Type B pancreatic cell (in vitro differentiated cells): ENCODE measurements around the gene SH3BP5. TPM values are rescaled to one million over a fixed set of nuclear protein-coding genes. Genes with fewer than 3 reads are reported as not detected.
A peak's percentile ranks its signal among the peaks of the same experiment; 100 is the strongest.

Experiments
- DNase-seq: peaks from one replicate; pipeline ENCODE4 v3.0.0; 2021; ENCODE audit warnings: mixed read lengths; ENCODE audit not compliant: unreplicated experiment; ENCODE audit errors: extremely low spot score
- H3K27ac Mint-ChIP-seq: 2 replicates; pipeline ENCODE4 v1.8.0; 2021; ENCODE audit warnings: mild to moderate bottlenecking, mixed read lengths
- H3K27me3 Mint-ChIP-seq: 2 replicates; pipeline ENCODE4 v1.8.0; 2021; ENCODE audit warnings: mixed read lengths
- H3K36me3 Mint-ChIP-seq: 2 replicates; pipeline ENCODE4 v1.8.0; 2021; ENCODE audit warnings: mixed read lengths
- H3K4me1 Mint-ChIP-seq: one replicate; pipeline ENCODE4 v1.8.0; 2021; ENCODE audit warnings: mixed read lengths; ENCODE audit not compliant: unreplicated experiment
- H3K4me3 Mint-ChIP-seq: 2 replicates; pipeline ENCODE4 v1.8.0; 2021; ENCODE audit warnings: mild to moderate bottlenecking, mixed read lengths
- H3K9me3 Mint-ChIP-seq: 2 replicates; pipeline ENCODE4 v1.8.0; 2021; ENCODE audit warnings: mixed read lengths
- CTCF ChIP-seq: fragments of 200-600 bp; sonication (generic); conservative IDR thresholded peaks from 2 replicates; pipeline ENCODE4 v1.5.0; 2021; ENCODE audit warnings: antibody characterized with exemption, mild to moderate bottlenecking
- total RNA-seq: library from RNA; stranded (reverse); gene quantifications from 2 replicates; pipeline ENCODE4 v1.2.1, GENCODE V29; 2021; ENCODE audit warnings: low replicate concordance

SH3BP5 gene
- total RNA-seq, 1 donor from 2014 or later, result 33.4 TPM

- Mint-ChIP-seq H3K36me3 (peaks cover 17% of the 10 kb centered on the region), H3K27me3 (no peaks in the 10 kb centered on the region), H3K4me3 (no peak overlapping the region), H3K27ac (no peak overlapping the region), H3K9me3 (no peaks in the 10 kb centered on the region), H3K4me1 (peaks cover 5% of the 10 kb centered on the region)
- no peak for DNase-seq
- no peak for TF ChIP-seq CTCF
These were observed 120.4 kb downstream of the SH3BP5 start for GRCh38 chr3:15211937-15212336.

GRCh38 chr3:15207836-15208504, 124.4 kb downstream of the SH3BP5 start:
- Mint-ChIP-seq H3K4me1 (peaks cover 12% of the 10 kb centered on the region), H3K27ac (peak overlapping the region; percentile 71), H3K36me3 (peaks cover 5% of the 10 kb centered on the region), H3K9me3 (no peaks in the 10 kb centered on the region), H3K4me3 (peak overlapping the region; percentile 83), H3K27me3 (no peaks in the 10 kb centered on the region)
- no peak for TF ChIP-seq CTCF
- DNase-seq, result no peak

GRCh38 chr3:15206662-15207576, 125.5 kb downstream of the SH3BP5 start:
- no peak for TF ChIP-seq CTCF
- no peaks in the 10 kb centered on the region for H3K9me3 Mint-ChIP-seq
- DNase-seq, result peak; percentile 80
- H3K27me3 Mint-ChIP-seq, result no peaks in the 10 kb centered on the region
- peak overlapping the region; percentile 90 for H3K27ac Mint-ChIP-seq
- H3K4me1 Mint-ChIP-seq, result peaks cover 12% of the 10 kb centered on the region
- no peaks in the 10 kb centered on the region for H3K36me3 Mint-ChIP-seq
- H3K4me3 Mint-ChIP-seq, result peak overlapping the region; percentile 92

- no peaks in the 10 kb centered on the region for H3K9me3 Mint-ChIP-seq
- TF ChIP-seq CTCF, result peak; percentile 61
- DNase-seq, result peak; percentile 94
- peak within 1 kb of the TSS; percentile 92 for H3K4me3 Mint-ChIP-seq
- H3K27ac Mint-ChIP-seq, result peak within 1 kb of the TSS; percentile 90
- H3K36me3 Mint-ChIP-seq, result no peaks in the 10 kb centered on the region
- no peaks in the 10 kb centered on the region for H3K27me3 Mint-ChIP-seq
- H3K4me1 Mint-ChIP-seq, result peaks cover 12% of the 10 kb centered on the region
These were observed 126.3 kb downstream of the SH3BP5 start, which contains the start of gene CAPN7 for GRCh38 chr3:15205934-15206661. TSS of gene CAPN7 (plus strand) at chr3:15206246. CDS start at chr3:15206496, 250 bp downstream.

GRCh38 chr3:15205482-15205933, 126.9 kb downstream of the SH3BP5 start:
- H3K9me3 Mint-ChIP-seq, result no peaks in the 10 kb centered on the region

More at GRCh38 chr3:15205482-15205933, 126.9 kb downstream of the SH3BP5 start:
- H3K4me1 Mint-ChIP-seq, result peaks cover 12% of the 10 kb centered on the region
- H3K27ac Mint-ChIP-seq, result peak overlapping the region; percentile 88
- no peaks in the 10 kb centered on the region for H3K27me3 Mint-ChIP-seq
- no peak for TF ChIP-seq CTCF
- peak overlapping the region; percentile 91 for H3K4me3 Mint-ChIP-seq
- no peaks in the 10 kb centered on the region for H3K36me3 Mint-ChIP-seq
- no peak for DNase-seq
